Colonic mucosa (tissue), 4 donors: Measurements from ENCODE around the gene GLYATL2. TPM values are rescaled to one million over a fixed set of nuclear protein-coding genes. Genes with fewer than 3 reads are reported as not detected.

Experiments used
- DNase-seq: peaks from one replicate; pipeline ENCODE4 v3.0.0-alpha.2; 2020
- H3K27ac ChIP-seq: fragments of 200-600 bp; one replicate; pipeline ENCODE4 v1.8.0; 2021
- H3K27me3 ChIP-seq: fragments of 200-600 bp; one replicate; pipeline ENCODE4 v1.8.0; 2021
- H3K36me3 ChIP-seq: fragments of 200-600 bp; one replicate; pipeline ENCODE4 v1.8.0; 2021
- H3K4me1 ChIP-seq: fragments of 200-600 bp; one replicate; pipeline ENCODE4 v1.8.0; 2021; ENCODE audit warnings: mild to moderate bottlenecking
- H3K4me3 ChIP-seq: fragments of 200-600 bp; one replicate; pipeline ENCODE4 v1.8.0; 2021
- H3K9ac ChIP-seq, 2 donors: one replicate each; pipeline ENCODE4 v1.7.0; 2013; ENCODE audit warnings: control low read depth in 2 of 2, low read depth in 2 of 2, low read length in 2 of 2
- H3K9me3 ChIP-seq: fragments of 200-600 bp; one replicate; pipeline ENCODE4 v1.8.0; 2021
- intact Hi-C: fragments of 100-400 bp; cut with DNase I; formaldehyde crosslinking; loops from one replicate; pipeline ENCODE4 v1.14.1; 2022
- total RNA-seq, 2 donors: library from RNA; stranded (reverse); fragmentation: NEBNext Ultra II Directional in 1 of 2; extraction: Animal tissue kit (Norgen Biotek cat#: 25700) in 1 of 2; gene quantifications; one replicate each; pipeline ENCODE4 v1.2.1, GENCODE V29; 2021
- TF ChIP-seq, protein P1 (sequence below): fragments of 200-600 bp; IDR thresholded peaks from one replicate; pipeline ENCODE4 v1.8.0; 2022; ENCODE audit warnings: antibody characterized with exemption, mild to moderate bottlenecking
- donor health status: healthy.
- donor health status: DM: no; HTN: no; CAD: no.
- donor health status: DM: no; HTN: no; CAD: no.

GLYATL2 gene
- total RNA-seq, 2 donors from 2014 or later, result 0.22 TPM; not detected in 1

DNA sequence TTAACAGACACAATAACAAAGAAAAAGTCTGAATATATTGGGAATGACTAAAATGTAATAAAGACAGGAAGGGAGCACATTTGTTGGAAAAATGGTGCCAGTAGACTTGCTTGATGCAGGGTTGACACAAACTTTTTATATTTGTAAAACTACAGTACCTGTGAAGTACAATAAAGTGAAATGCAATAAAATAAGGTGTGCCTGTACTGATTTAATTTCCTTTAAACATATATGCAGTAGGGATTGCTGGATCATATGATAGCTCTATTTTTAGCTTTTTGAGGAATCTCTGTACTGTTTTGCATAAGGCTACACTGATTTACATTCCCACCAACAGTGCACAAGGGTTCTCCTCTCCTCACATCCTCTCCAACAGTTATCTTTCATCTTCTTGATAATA, 12.3 kb upstream of the GLYATL2 start:
- no peak overlapping the region for H3K9ac ChIP-seq
- no peaks in the 10 kb centered on the region for H3K27me3 ChIP-seq
- H3K27ac ChIP-seq, result no peak overlapping the region
- no peaks in the 10 kb centered on the region for H3K36me3 ChIP-seq
- no peaks in the 10 kb centered on the region for H3K9me3 ChIP-seq
- DNase-seq, result no peak
- H3K4me3 ChIP-seq, result no peak overlapping the region
- H3K4me1 ChIP-seq, result no peaks in the 10 kb centered on the region
- intact Hi-C loops, result no loop called here
- TF ChIP-seq, protein P1, sequence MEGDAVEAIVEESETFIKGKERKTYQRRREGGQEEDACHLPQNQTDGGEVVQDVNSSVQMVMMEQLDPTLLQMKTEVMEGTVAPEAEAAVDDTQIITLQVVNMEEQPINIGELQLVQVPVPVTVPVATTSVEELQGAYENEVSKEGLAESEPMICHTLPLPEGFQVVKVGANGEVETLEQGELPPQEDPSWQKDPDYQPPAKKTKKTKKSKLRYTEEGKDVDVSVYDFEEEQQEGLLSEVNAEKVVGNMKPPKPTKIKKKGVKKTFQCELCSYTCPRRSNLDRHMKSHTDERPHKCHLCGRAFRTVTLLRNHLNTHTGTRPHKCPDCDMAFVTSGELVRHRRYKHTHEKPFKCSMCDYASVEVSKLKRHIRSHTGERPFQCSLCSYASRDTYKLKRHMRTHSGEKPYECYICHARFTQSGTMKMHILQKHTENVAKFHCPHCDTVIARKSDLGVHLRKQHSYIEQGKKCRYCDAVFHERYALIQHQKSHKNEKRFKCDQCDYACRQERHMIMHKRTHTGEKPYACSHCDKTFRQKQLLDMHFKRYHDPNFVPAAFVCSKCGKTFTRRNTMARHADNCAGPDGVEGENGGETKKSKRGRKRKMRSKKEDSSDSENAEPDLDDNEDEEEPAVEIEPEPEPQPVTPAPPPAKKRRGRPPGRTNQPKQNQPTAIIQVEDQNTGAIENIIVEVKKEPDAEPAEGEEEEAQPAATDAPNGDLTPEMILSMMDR, result no peak

DNA sequence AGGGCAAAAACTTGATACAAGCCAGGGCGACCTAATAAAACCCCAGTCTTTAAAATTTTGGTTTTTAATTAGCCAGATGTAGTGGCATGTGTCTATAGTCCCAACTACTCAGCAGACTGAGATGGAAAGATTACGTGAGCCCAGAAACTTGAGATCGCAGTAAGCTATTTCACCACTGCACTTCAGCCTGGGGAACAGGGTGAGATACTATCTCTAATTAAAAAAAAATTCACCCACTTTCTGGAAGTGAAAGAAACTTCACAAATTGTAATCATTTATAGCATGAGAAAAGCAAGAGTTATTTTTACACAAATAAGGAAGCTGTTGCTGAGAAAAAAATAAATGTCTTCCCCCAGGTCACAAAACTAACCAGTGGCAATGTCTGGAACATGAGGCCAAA, 882 bp upstream of the GLYATL2 start:
- H3K9me3 ChIP-seq, result no peaks in the 10 kb centered on the region
- H3K27ac ChIP-seq, result no peak overlapping the region
- TF ChIP-seq, protein P1, result no peak
- no peaks in the 10 kb centered on the region for H3K4me1 ChIP-seq
- DNase-seq, result no peak
- intact Hi-C loops, result no loop called here
- H3K9ac ChIP-seq, result no peak overlapping the region
- H3K4me3 ChIP-seq, result no peak overlapping the region
- H3K36me3 ChIP-seq, result no peaks in the 10 kb centered on the region
- H3K27me3 ChIP-seq, result no peaks in the 10 kb centered on the region

DNA sequence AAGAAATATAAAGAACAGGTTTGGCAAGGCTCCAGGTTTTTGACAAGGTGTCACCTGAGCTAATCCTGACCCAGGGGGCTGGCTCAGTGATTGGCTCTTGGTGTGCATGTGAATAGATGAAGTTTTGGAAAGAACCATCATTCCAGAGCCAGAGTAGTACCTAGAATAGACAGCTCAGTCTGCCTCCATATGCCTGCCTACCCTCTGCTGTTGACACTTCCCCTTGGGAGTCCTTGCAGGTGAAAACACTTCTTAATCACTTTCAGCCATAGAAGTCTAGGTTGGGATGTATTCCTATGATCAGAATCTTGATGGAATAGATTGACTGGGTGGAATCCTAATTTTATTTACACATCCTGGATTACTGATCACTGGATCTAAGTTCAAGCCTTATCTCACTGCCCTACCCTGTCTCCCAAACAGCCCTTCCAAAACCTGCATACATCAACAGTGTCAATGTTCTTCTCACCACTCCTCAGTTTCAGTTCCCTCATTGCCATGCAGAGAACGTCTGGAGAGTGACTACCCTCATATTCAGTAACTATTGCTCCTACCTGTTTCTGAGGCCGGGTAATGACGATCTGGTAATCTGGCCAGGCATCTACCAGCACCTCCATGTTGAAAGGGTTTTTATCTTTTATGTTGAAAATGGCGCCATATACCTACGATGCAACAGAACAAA, 6.7 kb downstream of the GLYATL2 start:
- Histone ChIP-seq H3K4me3 (no peak overlapping the region), H3K4me1 (no peaks in the 10 kb centered on the region), H3K9ac (no peak overlapping the region), H3K36me3 (no peaks in the 10 kb centered on the region), H3K27me3 (no peaks in the 10 kb centered on the region), H3K27ac (no peak overlapping the region), H3K9me3 (no peaks in the 10 kb centered on the region)
- TF ChIP-seq, protein P1, result no peak
- intact Hi-C loops, result no loop called here
- no peak for DNase-seq

DNA sequence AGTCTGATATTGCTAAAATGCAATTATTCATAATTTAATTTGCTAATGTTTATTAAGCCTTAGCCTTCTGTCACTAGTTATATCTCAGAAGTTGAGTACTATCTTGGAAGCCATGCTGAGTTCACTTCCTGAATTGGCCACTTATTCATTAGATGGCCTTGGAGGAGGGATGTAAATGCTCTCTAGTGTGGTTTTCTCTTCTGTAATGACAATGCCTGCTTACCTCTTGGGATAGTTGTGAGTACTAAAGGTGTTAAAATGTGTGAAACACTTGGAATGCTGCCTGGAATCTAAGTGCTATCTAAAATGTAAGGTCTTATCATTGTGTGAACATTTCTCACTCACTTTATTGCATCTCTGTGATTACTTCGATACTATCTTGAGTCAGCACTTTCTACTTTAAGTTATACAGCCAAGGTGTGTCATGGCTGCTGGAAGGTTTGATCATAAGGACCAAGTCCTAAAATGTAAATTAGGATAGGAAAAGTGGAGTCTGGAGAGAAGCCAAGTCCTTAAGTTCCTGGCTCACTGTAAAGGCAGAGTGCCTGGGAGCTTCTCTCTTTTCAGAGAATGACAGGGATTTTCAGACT, 12.4 kb downstream of the GLYATL2 start:
- intact Hi-C loops, result no loop called here
- TF ChIP-seq, protein P1, result no peak
- H3K27ac ChIP-seq, result no peak overlapping the region

DNA sequence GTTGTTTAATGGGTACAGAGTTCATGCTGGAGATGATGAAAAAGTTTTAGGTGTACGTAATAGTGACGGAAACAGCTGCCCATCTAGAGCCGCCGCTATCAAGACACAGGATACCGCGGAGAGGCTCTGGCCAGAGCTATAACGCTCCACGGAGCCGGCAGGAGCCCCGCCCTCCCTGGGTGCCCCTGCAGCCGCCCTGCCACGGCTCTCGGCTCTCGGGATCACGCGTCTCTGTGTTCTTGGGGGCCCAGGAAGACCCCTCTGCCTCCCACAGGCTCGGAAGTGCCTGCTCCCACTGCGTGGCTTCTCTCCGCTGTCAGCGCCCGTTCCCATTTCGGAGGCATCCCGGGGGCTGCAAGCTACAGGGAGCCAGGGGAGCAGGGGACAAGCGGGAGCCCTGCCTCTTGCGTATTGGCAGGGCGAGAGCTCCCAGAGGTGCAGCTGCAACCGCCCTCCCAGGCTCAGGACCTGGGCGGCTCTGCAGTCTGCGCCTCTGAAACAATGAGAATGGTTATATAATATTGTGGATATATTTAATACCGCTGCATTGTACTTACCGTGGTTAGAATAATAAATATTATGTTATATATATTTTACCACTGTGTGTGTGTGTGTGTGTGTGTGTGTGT, 13.7 kb downstream of the GLYATL2 start:
- H3K4me1 ChIP-seq, result no peaks in the 10 kb centered on the region
- H3K36me3 ChIP-seq, result no peaks in the 10 kb centered on the region
- no peak overlapping the region for H3K4me3 ChIP-seq
- no peaks in the 10 kb centered on the region for H3K9me3 ChIP-seq
- no peak for DNase-seq
- no peaks in the 10 kb centered on the region for H3K27me3 ChIP-seq
- intact Hi-C loops, result no loop called here
- H3K27ac ChIP-seq, result no peak overlapping the region
- H3K9ac ChIP-seq, result no peak overlapping the region
- TF ChIP-seq, protein P1, result no peak

More for the DNA sequence above, 12.4 kb downstream of the GLYATL2 start:
- H3K4me3 ChIP-seq, result no peak overlapping the region
- no peaks in the 10 kb centered on the region for H3K27me3 ChIP-seq
- no peaks in the 10 kb centered on the region for H3K36me3 ChIP-seq
- peak; percentile 36 for DNase-seq
- H3K9me3 ChIP-seq, result no peaks in the 10 kb centered on the region
- no peaks in the 10 kb centered on the region for H3K4me1 ChIP-seq
- H3K9ac ChIP-seq, result no peak overlapping the region
